ENCODE data around the gene KCNB1.

KCNB1 gene

GRCh38 chr20:49375170-49375569, 107.3 kb downstream of the KCNB1 start:
- no peak overlapping the region for H3K4me3 ChIP-seq (replicated peaks; ENCODE audit: low read depth, low read length)
- DNase-seq (ENCODE audit: low read depth) = no peak
- TF ChIP-seq CTCF (IDR thresholded peaks at IDR 0.05; ENCODE audit: low read length, missing control alignments) = no peak

- no peak overlapping the region for H3K4me3 ChIP-seq (replicated peaks; ENCODE audit: low read depth, low read length)
- DNase-seq (ENCODE audit: low read depth) = no peak
- TF ChIP-seq CTCF (IDR thresholded peaks at IDR 0.05; ENCODE audit: low read length, missing control alignments) = no peak
Measured at GRCh38 chr20:49372095-49372734, 110.3 kb downstream of the KCNB1 start.

GRCh38 chr20:49368596-49368995, 113.9 kb downstream of the KCNB1 start:
- no peak for DNase-seq (ENCODE audit: low read depth)
- no peak overlapping the region for H3K4me3 ChIP-seq (replicated peaks; ENCODE audit: low read depth, low read length)
- TF ChIP-seq CTCF (IDR thresholded peaks at IDR 0.05; ENCODE audit: low read length, missing control alignments) = no peak

GRCh38 chr20:49367113-49367512, 115.4 kb downstream of the KCNB1 start:
- no peak overlapping the region for H3K4me3 ChIP-seq (replicated peaks; ENCODE audit: low read depth, low read length)
- DNase-seq (ENCODE audit: low read depth) = no peak
- no peak for TF ChIP-seq CTCF (IDR thresholded peaks at IDR 0.05; ENCODE audit: low read length, missing control alignments)

- TF ChIP-seq CTCF (IDR thresholded peaks at IDR 0.05; ENCODE audit: low read length, missing control alignments) = no peak
- no peak overlapping the region for H3K4me3 ChIP-seq (replicated peaks; ENCODE audit: low read depth, low read length)
- no peak for DNase-seq (ENCODE audit: low read depth)
Measured at GRCh38 chr20:49366687-49367086, 115.8 kb downstream of the KCNB1 start.

- no peak for TF ChIP-seq CTCF (IDR thresholded peaks at IDR 0.05; ENCODE audit: low read length, missing control alignments)
- no peak for DNase-seq (ENCODE audit: low read depth)
- no peak overlapping the region for H3K4me3 ChIP-seq (replicated peaks; ENCODE audit: low read depth, low read length)
Measured at GRCh38 chr20:49361862-49362660, 120.4 kb downstream of the KCNB1 start.

Data from fibroblast of pulmonary artery (primary cell).